GM18499 (cell line): Measurements from ENCODE around the gene ARHGEF35.
"Not testable (repeated sequence)": the region's sequence is repeated elsewhere in the genome, so short reads cannot be mapped to it uniquely, and the experiment has no call there.

Experiments
- ATAC-seq: cut with Tn5 transposase; IDR thresholded peaks from one replicate; pipeline ENCODE4 v1.9.1; 2021; ENCODE audit warnings: moderate number of reproducible peaks; ENCODE audit not compliant: insufficient read depth, unreplicated experiment

The ARHGEF35 gene

DNA sequence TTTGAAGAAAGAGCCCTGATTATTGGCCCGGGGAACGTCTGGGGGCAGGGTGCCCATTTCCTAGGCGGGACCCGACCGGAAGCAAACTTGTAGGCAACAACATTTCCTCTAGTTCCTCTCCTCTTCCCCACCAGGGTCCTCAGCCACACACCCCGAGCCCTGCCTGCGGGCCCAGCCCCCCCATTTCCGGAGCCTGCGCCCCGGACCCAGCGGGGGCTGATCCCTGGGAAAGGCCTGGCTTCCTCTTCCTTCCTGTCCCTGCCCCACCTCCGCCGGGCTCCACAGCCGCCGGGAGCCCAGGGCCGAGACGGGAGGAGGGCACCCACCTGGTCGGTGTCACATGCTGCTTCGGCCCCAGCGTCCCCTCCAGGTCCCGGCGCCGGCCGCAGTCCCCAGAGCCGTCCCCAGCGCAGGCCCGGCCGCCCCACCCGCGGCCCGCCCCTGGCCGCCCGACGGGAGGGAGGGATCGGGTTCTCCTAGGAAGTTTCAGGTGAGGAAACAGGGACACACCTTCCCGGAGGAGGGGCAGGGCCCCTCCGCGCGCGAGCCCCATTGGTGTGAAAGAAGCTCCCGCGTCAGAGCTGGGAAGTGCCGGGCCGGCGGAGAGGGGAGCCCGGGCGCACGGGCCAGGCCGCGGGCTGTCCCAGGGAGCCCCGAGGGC, at the start of gene ARHGEF35:
Gene ARHGEF35 (minus strand): TSS at position 622 of the 661 bp plus-strand sequence. CDS start 7,450 bp downstream, outside the sequence.
- ATAC-seq = peak; percentile 35

DNA sequence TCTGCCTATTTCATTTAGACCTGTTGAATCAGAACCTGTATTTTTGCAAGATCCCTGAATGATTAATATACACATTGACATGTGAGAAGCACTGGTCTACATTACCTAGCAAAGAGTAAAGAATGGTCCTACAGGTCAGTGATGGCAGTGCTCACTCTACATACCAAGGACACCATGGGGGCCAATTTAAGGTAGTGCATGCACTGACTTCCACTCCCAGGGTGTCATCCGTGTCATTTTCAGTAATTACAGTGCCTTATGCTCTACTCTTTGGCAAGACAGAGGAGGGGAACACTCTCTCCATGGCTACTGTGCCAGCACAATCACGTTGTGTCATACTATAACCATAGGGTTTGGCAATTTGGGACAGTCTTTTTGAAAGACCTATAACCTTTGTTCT, 49.7 kb upstream of the ARHGEF35 start:
- not testable (repeated sequence) for ATAC-seq

DNA sequence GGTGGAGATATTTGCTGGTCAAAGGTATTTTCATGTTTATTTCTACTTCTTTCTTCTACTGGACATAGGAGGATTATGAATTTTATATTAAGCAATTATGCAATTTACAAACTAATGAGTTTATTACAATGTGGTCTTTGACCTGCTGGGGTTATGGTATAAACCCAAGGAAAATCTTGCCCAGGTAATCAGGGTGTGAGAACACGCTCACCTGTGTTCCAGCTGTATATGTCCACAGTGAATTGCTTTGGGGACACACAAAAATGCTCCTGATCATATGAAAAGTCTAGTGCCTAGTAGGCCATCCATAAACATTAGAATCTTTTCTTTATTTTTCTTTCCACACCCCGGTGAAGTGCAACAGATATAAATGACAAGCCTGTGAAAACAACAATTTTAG, 43.7 kb upstream of the ARHGEF35 start, which contains the start of gene OR2A42:
Gene OR2A42 (minus strand): TSS at position 241 of the 400 bp plus-strand sequence. CDS start 6,762 bp downstream, outside the sequence.
- not testable (repeated sequence) for ATAC-seq

DNA sequence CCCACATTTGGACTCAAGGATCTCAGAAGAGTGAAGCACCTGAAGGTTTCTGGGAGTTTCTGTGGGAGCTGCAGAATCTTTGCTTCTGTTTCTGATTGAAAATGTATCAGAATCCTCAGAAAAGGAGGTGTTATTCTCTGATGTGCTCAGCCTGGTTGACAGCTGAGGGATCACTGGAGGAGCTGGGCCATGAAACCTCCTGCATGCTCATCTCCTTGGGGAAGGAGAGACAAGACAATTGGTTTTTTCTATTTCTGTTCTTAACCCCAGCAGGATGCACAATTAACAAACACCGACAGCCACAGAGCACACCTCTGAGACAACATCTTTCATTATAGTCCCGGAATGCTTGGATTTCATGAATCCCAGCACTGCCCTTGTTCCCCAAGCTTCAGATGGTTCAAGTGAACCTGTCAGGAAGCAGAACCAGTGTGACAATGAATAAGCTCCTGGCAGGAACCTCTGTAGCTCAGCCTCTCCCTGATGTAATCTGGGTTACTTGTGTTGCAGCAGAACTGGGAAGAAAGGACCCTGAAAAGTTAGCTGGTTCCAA, 43.0 kb upstream of the ARHGEF35 start:
- not testable (repeated sequence) for ATAC-seq

DNA sequence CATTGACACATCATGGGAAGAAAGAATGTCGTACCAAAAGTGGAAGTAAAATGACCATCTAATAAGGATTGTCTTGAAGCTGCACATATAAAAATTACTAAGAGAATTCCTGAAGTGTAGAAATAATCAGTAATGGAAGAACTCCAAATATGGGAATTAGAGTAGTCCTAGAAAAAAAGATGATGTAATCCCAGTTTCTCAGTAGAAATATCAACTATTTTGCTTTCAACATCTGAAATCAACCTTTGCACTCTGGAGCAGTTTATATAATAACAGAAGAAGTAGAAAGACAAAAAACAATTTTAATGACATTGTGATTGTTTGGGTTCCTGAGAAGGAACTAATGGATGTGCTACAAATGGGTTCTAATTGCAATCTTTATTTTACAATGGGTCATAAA, 37.4 kb upstream of the ARHGEF35 start:
- not testable (repeated sequence) for ATAC-seq

DNA sequence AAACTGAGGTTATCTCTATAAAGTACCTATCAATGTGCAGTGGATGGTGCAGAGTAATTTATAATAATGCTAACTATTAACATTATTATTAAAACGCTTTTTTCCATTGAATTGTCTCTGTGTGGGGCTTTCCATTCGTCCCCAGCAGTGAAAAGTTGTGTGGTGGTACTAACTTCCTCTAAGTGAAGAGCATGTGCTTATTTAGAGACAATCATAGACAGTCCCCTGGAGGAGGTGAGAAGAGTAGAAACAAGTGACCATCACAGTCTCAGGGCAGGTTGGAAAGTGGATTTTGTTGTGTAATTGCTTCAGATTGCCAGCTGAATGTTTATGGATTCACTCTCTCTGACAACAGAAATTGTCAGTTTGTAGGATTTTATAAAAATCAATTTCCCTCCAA, 35.4 kb upstream of the ARHGEF35 start:
- not testable (repeated sequence) for ATAC-seq

DNA sequence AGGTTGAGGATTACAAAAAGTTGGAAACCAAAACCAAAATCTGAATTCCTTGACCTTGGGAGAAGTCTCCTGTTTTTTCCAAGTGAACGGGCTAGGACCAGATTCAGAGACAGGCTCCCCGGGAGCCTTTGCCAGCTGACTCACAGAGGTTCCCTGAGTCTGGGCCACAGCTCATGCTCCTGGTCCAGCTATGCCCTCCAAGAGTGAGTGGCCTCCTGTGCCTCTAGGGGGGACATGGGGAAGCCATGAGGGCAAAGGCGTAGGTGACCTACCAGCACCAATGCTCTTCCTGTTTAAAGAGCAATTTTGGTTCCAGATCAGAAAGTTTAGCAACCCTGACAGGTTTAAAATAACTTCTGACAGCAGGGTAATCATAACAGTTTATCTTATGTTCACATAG, 33.2 kb upstream of the ARHGEF35 start:
- ATAC-seq = not testable (repeated sequence)

DNA sequence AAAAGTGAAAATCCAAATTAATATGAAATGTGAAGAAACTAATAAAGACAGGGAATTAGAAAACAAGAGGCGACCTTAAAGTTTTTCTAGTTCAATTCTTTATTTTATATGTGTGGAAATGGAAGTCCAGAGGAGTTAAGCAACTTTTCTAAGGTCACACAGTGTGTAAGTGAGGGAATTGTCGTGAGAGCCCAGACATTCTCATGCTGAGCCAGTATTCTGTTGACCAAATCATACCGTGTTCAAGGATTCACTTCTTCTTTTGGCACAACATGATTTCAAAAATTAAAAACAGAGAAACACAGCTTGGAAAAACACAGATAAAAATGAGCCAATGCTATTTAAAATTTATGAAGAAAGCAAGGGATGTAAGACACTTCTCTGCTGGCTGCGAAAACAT, 31.2 kb upstream of the ARHGEF35 start:
- not testable (repeated sequence) for ATAC-seq

DNA sequence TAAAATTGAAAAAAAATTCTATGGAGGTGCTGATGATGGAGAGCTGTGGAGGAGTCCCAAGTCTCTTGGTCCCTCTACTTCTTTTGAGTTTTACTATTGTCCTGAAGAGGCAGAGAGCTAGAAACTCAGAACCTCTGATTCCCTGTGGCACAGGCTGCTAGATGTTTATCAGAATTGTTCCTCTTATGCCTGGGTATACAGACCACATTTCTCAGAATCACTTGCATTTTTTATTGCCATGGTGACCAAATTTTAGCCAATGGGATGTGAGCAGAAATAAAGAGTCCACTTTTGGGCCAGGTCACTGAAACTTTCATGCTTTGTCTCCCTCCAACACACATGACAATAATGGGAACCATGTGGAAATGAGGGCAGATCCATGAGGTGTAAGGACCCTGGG, 28.0 kb upstream of the ARHGEF35 start:
- not testable (repeated sequence) for ATAC-seq

DNA sequence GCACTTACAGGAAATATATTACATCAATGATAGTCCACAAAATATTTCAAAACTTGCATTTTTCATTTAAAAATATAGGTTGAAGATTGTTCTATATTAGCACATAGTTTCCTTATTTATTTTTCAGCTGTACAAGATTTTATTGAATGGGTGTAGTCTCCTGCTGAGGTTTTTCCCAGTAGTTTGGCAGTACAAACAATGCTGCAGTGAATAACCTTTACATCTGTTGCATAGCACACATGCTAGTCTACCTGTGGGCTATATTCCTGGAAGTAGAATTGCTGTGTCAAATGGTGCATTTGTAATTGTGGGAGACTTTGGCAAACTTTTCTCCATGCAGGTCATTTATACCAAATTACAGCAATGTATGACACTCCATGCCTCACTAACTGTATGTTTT, 24.9 kb upstream of the ARHGEF35 start:
- not testable (repeated sequence) for ATAC-seq

DNA sequence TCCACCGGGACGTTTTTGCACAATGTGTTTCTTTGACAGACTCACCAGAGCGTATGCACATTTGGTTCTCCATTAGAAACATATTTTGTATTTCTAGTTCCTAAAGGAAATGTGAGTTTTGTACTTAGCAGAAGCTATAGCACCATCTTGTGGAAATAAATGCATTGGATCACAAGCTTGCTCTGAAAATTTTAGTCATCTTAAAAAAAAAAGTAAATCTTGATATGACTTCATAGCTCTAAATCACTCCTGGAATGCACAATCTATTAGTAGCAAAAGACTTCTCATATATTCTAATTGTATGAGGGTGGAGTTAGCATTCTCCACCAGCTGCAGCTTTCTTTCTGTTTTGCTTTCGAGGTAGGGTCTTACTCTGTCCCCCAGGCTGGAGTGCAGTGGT, 23.5 kb upstream of the ARHGEF35 start:
- not testable (repeated sequence) for ATAC-seq

DNA sequence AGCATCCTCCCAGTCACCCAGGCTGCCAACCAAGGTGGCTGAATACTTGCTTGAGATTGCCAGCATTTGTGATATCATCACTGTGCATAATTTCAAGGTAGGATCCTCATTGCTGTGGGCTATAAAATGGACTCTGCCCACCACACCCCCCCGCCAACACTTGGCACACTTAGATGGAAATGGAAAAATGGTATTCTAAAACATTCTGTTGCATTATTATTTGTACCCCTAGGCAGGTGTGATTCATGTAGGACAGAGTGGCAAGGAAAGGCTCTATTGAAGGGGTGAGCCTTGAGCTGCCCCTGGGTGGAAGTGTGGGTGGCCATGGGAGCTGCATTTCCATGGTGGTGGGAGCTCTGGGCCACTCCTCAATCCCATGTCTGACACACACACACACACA, 22.9 kb upstream of the ARHGEF35 start:
- not testable (repeated sequence) for ATAC-seq

DNA sequence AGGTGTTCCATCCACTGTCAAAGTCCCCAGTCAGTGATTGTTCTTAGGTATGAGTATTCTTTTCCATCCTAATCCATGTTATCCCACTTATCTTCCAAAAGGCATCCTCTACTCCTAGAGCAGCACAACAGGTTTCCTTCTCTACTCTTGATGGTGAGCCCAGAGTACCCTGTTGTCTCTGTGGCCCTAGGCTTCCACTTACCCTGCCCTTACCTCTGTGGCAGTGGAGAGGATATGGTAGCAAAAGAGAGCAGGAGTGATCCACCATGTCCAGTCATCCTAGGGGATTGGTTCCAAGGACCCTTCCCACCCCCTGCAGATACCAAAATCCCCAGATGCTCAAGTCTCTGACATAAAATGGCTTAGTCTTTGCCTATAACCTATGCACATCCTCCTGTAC, 21.6 kb upstream of the ARHGEF35 start:
- ATAC-seq = not testable (repeated sequence)

DNA sequence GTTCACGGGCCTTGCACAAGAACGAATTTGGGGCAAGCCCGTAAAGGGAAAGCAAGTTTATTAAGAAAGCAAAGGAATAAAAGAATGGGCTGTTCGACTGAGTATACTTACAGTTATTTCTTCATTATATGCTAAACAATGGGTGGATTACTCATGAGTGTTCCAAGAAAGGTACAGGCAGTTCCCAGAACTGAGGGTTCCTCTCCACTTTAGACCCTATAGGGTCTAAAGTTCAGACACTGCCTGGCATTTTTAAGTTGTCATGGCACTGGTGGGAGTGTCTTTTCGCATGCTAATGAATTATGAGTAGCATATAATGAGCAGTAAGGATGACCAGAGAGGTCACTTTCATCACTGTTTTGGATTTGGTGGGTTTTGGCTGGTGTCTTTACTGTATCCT, 9.7 kb upstream of the ARHGEF35 start:
- ATAC-seq = not testable (repeated sequence)

DNA sequence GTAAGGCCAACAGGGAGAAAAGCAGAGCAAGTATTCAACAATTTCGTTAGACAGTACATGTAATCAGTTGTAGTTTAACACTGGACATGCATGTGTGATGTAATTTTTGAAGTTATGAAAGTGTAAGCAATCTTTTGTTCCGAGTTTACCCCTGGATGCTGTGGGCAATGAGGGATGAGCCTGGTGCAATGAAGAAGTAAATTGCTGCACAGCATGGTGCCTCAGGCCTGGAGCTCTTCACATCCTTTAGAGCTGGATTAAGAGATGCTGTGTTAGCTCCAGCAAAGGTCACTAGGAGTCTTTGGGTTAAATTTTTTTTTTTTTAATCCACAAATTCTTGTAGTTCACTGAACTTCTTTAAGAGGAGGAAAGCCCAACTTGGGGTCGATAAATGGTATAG, 7.5 kb upstream of the ARHGEF35 start:
- ATAC-seq = not testable (repeated sequence)

DNA sequence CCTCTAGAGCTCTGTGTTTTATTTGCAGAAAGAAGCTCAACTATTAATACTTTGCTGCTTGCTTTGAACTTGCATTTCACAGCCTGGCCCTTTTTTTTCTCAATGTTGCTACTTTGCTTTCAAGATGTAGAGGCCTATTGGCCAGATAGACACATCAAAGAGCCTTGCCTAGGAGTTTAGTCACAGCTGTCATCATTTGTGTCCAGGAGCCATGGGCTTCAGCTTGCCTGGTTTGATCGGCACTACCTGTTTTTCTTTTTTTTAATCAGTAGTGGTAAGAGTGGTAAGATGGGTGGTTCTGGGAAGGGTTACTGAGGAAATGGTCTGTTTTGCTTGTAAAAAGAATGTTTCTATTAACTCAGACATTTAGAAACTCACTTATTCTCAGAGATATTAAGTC, 6.3 kb upstream of the ARHGEF35 start:
- not testable (repeated sequence) for ATAC-seq

DNA sequence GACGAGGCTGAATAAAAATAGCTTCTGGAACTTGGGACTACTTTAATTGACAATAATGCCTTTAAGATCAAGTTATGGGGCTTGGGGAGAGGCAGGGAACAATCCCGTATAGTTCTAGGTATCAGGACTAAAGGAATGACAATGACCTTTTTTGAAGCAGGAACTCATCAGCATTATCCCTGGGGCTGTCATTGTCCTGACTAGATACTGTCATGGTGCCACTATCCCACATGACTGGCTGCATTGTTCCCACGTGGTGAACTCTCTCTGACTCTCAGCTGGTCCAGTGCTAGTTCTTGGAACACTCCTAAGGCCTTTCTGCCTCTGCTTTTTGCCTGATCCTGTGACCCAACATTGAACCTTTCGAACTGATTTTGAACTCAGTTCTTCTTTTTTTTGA, 3.3 kb upstream of the ARHGEF35 start:
- not testable (repeated sequence) for ATAC-seq

DNA sequence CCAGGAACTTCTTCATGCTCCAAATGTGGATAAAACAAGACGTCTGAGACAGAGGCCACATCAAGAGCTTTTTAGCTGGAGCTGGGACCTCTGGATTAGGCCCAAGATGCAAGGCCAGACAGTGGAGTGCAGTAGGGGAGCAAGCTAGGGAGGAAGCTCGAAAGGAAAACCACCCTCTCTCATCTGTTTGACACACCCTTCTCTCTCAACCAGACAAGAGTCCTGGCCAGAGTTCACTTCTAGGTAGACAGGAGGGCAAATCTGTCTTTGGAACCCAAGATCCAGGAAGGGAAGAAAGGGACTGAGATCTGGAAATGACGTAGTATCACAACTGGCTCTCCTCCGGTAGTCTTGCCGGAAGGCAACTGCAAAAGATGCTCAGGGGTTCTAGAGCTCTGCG, 1.2 kb downstream of the ARHGEF35 start:
- not testable (repeated sequence) for ATAC-seq

DNA sequence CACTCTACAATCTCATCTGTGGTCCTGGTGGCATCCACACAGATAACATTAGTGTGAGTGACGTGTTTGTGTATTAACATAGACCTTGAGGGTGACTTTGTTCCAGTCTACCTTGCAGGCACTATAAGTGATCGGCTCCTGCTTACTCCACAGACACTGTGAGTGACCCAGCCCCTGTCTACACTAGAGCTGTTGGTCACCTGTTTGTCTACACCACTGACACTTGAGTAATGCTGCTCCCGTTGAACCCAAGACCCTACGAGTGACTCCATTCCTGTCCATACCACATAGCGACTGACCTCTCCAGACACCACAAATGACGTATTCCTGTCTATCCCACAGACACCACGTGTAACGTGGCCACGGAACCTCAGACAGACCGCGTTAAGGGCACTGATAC, 1.9 kb downstream of the ARHGEF35 start:
- not testable (repeated sequence) for ATAC-seq

DNA sequence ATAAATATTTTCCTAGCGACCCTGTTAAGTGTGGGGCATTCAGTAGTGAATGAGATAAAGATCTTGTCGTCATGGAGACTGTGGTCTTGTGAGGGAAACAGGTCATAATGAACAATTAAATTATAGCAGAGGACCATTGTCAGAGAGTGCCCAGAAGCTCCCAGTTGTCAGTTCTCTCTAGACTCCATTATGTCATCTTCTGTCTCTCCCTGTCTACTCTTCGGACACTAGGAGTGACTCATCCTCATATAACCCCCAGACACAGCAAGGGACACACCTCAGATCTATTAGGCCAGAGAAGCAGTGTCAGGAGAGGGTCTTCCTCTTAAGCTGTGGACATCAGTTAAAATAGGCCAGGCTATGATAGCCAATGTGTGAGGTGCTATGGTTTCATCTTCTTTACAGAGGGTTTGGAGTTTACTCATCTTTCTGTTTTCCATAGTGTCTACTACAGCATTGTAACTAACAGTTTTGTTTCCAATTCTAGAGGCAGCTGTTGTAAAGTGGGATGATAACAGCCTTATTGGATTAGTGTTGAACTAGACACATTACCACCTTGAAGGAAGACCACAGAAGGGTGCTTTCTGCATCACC, 7.0 kb downstream of the ARHGEF35 start:
- ATAC-seq = not testable (repeated sequence)

DNA sequence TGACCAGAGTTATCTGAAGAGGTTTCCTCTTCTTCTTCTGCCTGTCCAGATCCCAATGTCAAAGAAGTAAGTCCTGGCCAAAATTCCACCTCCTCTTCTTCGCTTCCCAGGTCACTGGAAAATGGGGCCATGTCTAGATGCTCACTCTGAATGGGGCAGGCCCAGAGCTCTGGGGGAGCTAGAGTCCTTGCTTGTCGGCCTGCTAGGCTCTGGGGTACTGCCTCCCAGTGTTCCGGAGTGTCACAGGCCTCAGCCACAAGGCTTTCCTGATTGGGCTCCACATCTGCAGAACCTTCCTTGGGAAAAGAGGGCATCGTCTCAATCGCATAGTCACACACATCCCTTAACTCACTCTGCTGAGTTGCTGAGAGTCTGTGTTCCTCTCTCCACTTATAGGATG, 7.8 kb downstream of the ARHGEF35 start:
- ATAC-seq = not testable (repeated sequence)
